Spleen (tissue), 11 donors: Measurements from ENCODE around the gene SH3BGR. TPM values are rescaled to one million over a fixed set of nuclear protein-coding genes. Genes with fewer than 3 reads are reported as not detected.

Experiments
- DNase-seq: peaks from one replicate; pipeline ENCODE4 v3.0.0-alpha.2; 2020
- H3K27ac ChIP-seq, 8 donors: fragments of 200-600 bp; sonication (generic) in 7 of 8; 1 replicate in 4 of 8; 2 replicates in 4 of 8; pipeline versions ENCODE4 v1.5.0 to v1.8.0; 2016 to 2021; ENCODE audit warnings: inconsistent platforms in 4 of 8, mild to moderate bottlenecking in 4 of 8, moderate library complexity in 1 of 8
- H3K27me3 ChIP-seq, 7 donors: fragments of 200-600 bp; sonication (generic) in 6 of 7; replicated peaks in 1 of 7; 1 replicate in 4 of 7; 2 replicates in 3 of 7; pipeline versions ENCODE4 v1.5.0 to v1.8.0; 2016 to 2021; ENCODE audit warnings: inconsistent platforms in 3 of 7, mild to moderate bottlenecking in 1 of 7
- H3K36me3 ChIP-seq, 6 donors: fragments of 200-600 bp; sonication (generic) in 5 of 6; 1 replicate in 4 of 6; 2 replicates in 2 of 6; pipeline versions ENCODE4 v1.5.0 to v1.8.0; 2016 to 2021; ENCODE audit warnings: inconsistent platforms in 2 of 6
- H3K4me1 ChIP-seq, 6 donors: fragments of 200-600 bp; sonication (generic) in 5 of 6; 1 replicate in 3 of 6; 2 replicates in 3 of 6; pipeline versions ENCODE4 v1.5.0 to v1.8.0; 2016 to 2021; ENCODE audit warnings: inconsistent platforms in 3 of 6
- H3K4me3 ChIP-seq, 8 donors: fragments of 200-600 bp; sonication (generic) in 7 of 8; 1 replicate in 4 of 8; 2 replicates in 4 of 8; pipeline versions ENCODE4 v1.5.0 to v1.8.0; 2016 to 2021; ENCODE audit warnings: inconsistent platforms in 4 of 8, mild to moderate bottlenecking in 4 of 8, moderate library complexity in 2 of 8
- H3K9me3 ChIP-seq, 8 donors: fragments of 200-600 bp; sonication (generic) in 7 of 8; 1 replicate in 4 of 8; 2 replicates in 4 of 8; pipeline versions ENCODE4 v1.5.0 to v1.8.0; 2016 to 2021; ENCODE audit warnings: inconsistent platforms in 4 of 8
- POLR2A ChIP-seq, 3 donors: fragments of 450-650 bp; IDR thresholded peaks; one replicate each; pipeline ENCODE4 v1.5.1; 2017; ENCODE audit warnings: antibody characterized with exemption in 3 of 3, mild to moderate bottlenecking in 1 of 3
- POLR2AphosphoS5 ChIP-seq, 3 donors: sonication (generic); formaldehyde crosslinking; IDR thresholded peaks; one replicate each; pipeline ENCODE4 v1.5.1; 2017; ENCODE audit warnings: antibody characterized with exemption in 3 of 3
- WGBS, 5 donors: extraction: QIAGEN DNeasy Blood & Tissue Kit in 3 of 5; methylation state at CpG; one replicate each; pipeline versions ENCODE4 v1.1.5 to v1.1.7; 2013 to 2018; 5-methylcytosine and 5-hydroxymethylcytosine counted together
- intact Hi-C: fragments of 100-400 bp; cut with DNase I; formaldehyde crosslinking; loops from one replicate; pipeline ENCODE4 v1.15.0; 2023; ENCODE audit warnings: low total_unique reads
- polyA plus RNA-seq, 3 donors: library from polyadenylated mRNA; stranded (reverse); fragments of 200-250 nt; gene quantifications; one replicate each; pipeline ENCODE4 v1.2.1, GENCODE V29; 2013
- total RNA-seq, 7 donors: library from RNA; depleted of rRNA in 3 of 7; stranded (reverse); fragments of >200 nt in 3 of 7; fragmentation: NEBNext Ultra II Directional in 4 of 7; extraction: Animal tissue kit (Norgen Biotek cat#: 25700) in 4 of 7; gene quantifications; one replicate each; pipeline versions ENCODE4 v1.1.0 to v1.2.1, GENCODE V29; 2016 to 2021
- TF ChIP-seq, protein P1 (sequence below), 11 experiments: fragments of 200-600 bp in 7 of 11; fragments of 450-650 bp in 4 of 11; sonication (generic) in 4 of 11; IDR thresholded peaks in 8 of 11; conservative IDR thresholded peaks in 3 of 11; 1 replicate in 7 of 11; 2 replicates in 4 of 11; pipeline versions ENCODE4 v1.4.0 to v1.8.0; 2016 to 2021; ENCODE audit warnings: antibody characterized with exemption in 11 of 11, inconsistent platforms in 4 of 11, mild to moderate bottlenecking in 1 of 11
- donor health status: healthy with polysubstance abuse.
- donor health status: DM: no; HTN: no; CAD: no; lungs with moderate emphysema.
- donor health status: DM: no; HTN: no; CAD: no.
- donor health status: Bipolar disorder and iron deficiency.
- donor health status: healthy.
- donor health status: DM: no; HTN: no; CAD: no.
- donor health status: DM: yes; HTN: yes; CAD: no.

The SH3BGR gene
- total and polyA plus RNA-seq, 10 donors, result 0.69 to 3.7 (median 2.1) TPM

DNA sequence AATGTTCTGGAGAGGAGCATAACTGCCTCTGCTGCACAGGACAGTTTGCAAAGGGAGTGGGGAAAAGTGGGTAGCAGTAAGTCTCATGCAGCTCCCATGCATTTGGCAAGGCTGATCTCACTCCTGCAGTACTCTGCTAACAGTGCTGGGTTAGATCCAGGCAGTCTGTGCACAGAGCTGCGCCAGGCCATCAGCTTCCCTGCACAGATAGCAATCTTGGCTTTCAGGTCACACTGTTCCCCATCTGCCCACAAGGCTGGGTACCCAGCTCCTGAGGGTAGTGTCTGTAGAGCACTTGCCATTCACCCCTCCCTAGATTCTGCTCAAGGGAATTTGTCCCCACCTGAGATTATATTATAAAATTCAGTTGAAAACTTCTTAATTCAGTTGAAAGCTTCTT lies 72.1 kb downstream of the SH3BGR start:
- no peaks in the 10 kb centered on the region for H3K9me3 ChIP-seq
- peaks cover 0 to 16% (median 0%) of the 10 kb centered on the region in 7 donors for H3K27me3 ChIP-seq
- WGBS, 5 donors, result 80 to 100% (median 90%) methylated on average over 1 of the region's 1 CpG
- no peak overlapping the region for H3K4me3 ChIP-seq
- H3K36me3 ChIP-seq, result no peaks in the 10 kb centered on the region
- no peak overlapping the region for H3K27ac ChIP-seq
- intact Hi-C loops, result no loop called here
- DNase-seq, result no peak
- no peak for TF ChIP-seq POLR2A (IDR thresholded peaks at IDR 0.05)
- TF ChIP-seq POLR2AphosphoS5 (IDR thresholded peaks at IDR 0.05), result no peak
- TF ChIP-seq, protein P1, sequence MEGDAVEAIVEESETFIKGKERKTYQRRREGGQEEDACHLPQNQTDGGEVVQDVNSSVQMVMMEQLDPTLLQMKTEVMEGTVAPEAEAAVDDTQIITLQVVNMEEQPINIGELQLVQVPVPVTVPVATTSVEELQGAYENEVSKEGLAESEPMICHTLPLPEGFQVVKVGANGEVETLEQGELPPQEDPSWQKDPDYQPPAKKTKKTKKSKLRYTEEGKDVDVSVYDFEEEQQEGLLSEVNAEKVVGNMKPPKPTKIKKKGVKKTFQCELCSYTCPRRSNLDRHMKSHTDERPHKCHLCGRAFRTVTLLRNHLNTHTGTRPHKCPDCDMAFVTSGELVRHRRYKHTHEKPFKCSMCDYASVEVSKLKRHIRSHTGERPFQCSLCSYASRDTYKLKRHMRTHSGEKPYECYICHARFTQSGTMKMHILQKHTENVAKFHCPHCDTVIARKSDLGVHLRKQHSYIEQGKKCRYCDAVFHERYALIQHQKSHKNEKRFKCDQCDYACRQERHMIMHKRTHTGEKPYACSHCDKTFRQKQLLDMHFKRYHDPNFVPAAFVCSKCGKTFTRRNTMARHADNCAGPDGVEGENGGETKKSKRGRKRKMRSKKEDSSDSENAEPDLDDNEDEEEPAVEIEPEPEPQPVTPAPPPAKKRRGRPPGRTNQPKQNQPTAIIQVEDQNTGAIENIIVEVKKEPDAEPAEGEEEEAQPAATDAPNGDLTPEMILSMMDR (IDR thresholded peaks at IDR 0.05 in 8 of 11, conservative IDR thresholded peaks at IDR 0.05 in 3 of 11), result no peak
- peaks cover 0 to 16% (median 7%) of the 10 kb centered on the region in 6 donors for H3K4me1 ChIP-seq

DNA sequence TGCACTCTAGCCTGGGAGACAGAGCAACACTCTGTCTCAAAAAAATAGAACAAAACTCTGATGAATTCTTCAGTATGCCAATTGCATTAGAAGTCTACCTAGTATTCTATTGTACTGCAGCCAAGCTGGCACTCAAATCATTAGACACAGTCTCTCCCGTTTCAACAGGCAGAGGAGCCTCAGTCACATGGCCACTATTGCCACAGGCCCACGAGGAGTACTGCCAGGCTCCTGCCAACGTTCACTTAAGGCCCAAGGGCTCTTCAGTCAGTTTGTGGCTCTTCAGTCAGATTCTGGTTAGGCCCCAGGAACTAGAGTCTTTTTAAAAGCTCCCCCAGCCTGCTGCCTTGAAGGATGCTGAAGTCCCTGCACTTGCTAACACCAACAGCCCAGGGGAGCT lies 73.4 kb downstream of the SH3BGR start:
- Histone ChIP-seq H3K4me3 (no peak overlapping the region), H3K27ac (no peak overlapping the region), H3K36me3 (no peaks in the 10 kb centered on the region), H3K9me3 (no peaks in the 10 kb centered on the region), H3K4me1 (peaks cover 0 to 16% (median 7%) of the 10 kb centered on the region in 6 donors), H3K27me3 (peaks cover 0 to 19% (median 0%) of the 10 kb centered on the region in 7 donors)
- TF ChIP-seq, protein P1 (IDR thresholded peaks at IDR 0.05 in 8 of 11, conservative IDR thresholded peaks at IDR 0.05 in 3 of 11), result no peak
- no peak for TF ChIP-seq POLR2A (IDR thresholded peaks at IDR 0.05)
- TF ChIP-seq POLR2AphosphoS5 (IDR thresholded peaks at IDR 0.05), result no peak
- intact Hi-C loops, result no loop called here
- DNase-seq, result no peak
- 46 to 83% (median 65%) methylated on average over 3 of the region's 3 CpGs for WGBS, 5 donors

DNA sequence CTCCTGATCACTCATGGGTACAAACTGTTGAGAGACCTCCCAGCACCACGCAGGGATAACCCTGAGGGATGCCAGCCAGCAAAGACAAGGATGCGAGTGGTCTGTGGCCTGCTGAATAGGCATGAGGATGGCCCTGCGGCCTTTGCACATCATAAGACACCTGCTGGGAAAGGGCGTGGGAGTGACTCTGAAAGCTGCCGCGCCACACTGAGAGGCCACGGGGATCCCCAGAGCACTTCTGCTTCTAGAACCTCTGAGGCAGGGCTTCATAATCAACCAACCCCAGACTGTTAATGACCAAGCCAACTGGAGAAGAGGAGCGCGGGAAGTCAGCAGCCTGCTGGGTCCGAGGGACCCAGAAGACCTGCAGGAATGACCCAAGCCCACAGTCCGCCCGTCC lies 73.8 kb downstream of the SH3BGR start:
- Histone ChIP-seq H3K4me1 (peaks cover 0 to 16% (median 7%) of the 10 kb centered on the region in 6 donors), H3K27ac (no peak overlapping the region), H3K27me3 (peaks cover 0 to 19% (median 0%) of the 10 kb centered on the region in 7 donors), H3K4me3 (no peak overlapping the region), H3K36me3 (no peaks in the 10 kb centered on the region), H3K9me3 (no peaks in the 10 kb centered on the region)
- TF ChIP-seq POLR2AphosphoS5 (IDR thresholded peaks at IDR 0.05) (no peak), POLR2A (IDR thresholded peaks at IDR 0.05) (no peak)
- TF ChIP-seq, protein P1 (IDR thresholded peaks at IDR 0.05 in 8 of 11, conservative IDR thresholded peaks at IDR 0.05 in 3 of 11), result no peak
- intact Hi-C loops, result no loop called here
- WGBS, 5 donors, result 88 to 98% (median 93%) methylated on average over 9 to 12 of the region's 12 CpGs
- DNase-seq, result no peak

GRCh38 chr21:39527067-39527595 lies 75.4 kb downstream of the SH3BGR start:
- H3K4me1 ChIP-seq, result peaks cover 0 to 16% (median 7%) of the 10 kb centered on the region in 6 donors
- peaks cover 0 to 22% (median 0%) of the 10 kb centered on the region in 7 donors for H3K27me3 ChIP-seq
- DNase-seq, result no peak
- TF ChIP-seq, protein P1 (IDR thresholded peaks at IDR 0.05 in 8 of 11, conservative IDR thresholded peaks at IDR 0.05 in 3 of 11), result no peak
- TF ChIP-seq POLR2A (IDR thresholded peaks at IDR 0.05) (no peak), POLR2AphosphoS5 (IDR thresholded peaks at IDR 0.05) (no peak)
- no peak overlapping the region for H3K27ac ChIP-seq
- H3K9me3 ChIP-seq, result no peaks in the 10 kb centered on the region
- WGBS, 5 donors, result 71 to 86% (median 75%) methylated on average over 5 of the region's 5 CpGs
- H3K36me3 ChIP-seq, result no peaks in the 10 kb centered on the region
- no peak overlapping the region for H3K4me3 ChIP-seq
- intact Hi-C loops, result no loop called here
